HL-60/S4 (cell line): ENCODE data around the gene GPR161.

Experiments used
- in situ Hi-C: fragments of 300-500 bp; cut with MboI; formaldehyde crosslinking; loops from 2 replicates; pipeline ENCODE4 v1.14.3; 2022; ENCODE audit warnings: low sequenced_read_pairs

The GPR161 gene

DNA sequence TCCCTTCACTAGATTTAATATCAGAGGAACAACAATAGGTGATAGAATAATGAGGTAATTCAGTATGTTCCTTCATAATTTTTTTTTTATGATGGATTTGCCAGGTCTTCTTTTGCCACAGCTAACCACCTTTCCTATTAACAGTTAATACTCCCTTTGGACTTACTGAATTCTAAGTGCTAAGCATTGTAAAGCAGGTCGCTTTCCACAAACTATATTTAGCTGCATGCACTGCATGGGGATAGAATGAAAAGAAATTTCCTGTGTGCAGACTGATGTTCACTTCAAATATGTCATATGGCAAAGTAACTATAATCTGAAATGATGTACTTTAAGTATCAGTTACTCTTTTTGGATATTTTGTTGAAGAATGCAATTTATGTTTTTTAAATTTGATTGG lies 85.8 kb downstream of the GPR161 start:
- in situ Hi-C loops = no loop called here

GRCh38 chr1:168050307-168050706 lies 86.4 kb downstream of the GPR161 start:
- in situ Hi-C loops = no loop called here

DNA sequence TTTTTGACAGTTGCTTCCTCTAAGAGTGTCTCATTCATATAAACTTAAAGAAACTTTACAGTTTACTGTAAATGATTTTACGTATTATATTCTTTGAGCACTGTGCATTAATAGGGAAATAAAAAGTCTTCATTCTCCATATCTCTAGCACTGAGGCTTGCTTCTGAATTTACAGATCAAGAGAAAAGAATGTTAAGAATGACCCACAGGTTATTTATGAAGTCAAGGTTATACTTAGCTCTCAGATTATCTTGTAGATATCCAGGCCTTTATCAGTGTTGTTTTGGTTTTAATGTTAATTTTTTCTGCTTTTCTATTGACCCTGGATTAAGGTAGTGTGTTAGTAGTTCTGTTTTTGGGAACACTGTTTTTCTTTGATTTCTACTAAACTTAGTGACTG lies 91.4 kb downstream of the GPR161 start:
- in situ Hi-C loops = no loop called here

GRCh38 chr1:168042362-168042761 lies 94.4 kb downstream of the GPR161 start:
- in situ Hi-C loops = no loop called here

- in situ Hi-C loops = no loop called here
Measured at GRCh38 chr1:168035345-168035744, 101.4 kb downstream of the GPR161 start.

DNA sequence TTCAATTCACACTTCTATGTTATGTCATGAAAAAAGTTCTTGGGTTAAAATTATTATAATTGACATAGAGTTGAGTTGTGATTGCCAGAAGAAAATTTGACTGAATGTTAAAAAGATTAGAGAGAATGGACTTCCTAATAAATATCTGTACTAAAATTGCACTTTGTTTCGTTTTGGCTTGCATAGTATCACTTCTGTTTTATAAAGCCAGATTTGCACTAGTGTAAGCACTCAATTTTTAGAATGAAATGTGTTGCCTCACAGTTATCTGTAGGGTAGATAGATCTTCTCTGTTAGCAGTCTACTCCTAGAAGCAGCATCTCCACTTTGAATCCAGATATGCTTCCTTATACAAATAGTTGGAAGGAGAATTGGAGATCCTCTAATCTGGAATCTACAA lies 104.7 kb downstream of the GPR161 start:
- in situ Hi-C loops = no loop called here

DNA sequence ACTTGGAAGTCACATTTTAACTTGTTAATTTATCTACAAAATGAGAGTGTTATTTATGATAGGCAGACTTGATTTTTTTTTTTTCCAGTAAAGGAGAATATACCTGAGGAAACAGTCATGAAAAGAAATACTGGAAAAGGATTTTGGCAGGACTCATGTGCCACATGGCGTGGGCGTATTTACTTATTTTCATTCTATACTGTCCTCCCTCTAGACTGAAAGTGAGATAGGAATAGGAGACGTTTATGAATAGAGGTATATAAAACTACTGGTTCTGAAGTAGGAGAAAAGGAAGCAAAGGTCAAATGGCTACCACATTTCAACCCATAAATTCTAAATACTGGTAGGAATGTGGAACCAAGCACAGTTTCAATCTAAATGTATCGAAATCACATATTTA lies 105.1 kb downstream of the GPR161 start:
- in situ Hi-C loops = no loop called here

DNA sequence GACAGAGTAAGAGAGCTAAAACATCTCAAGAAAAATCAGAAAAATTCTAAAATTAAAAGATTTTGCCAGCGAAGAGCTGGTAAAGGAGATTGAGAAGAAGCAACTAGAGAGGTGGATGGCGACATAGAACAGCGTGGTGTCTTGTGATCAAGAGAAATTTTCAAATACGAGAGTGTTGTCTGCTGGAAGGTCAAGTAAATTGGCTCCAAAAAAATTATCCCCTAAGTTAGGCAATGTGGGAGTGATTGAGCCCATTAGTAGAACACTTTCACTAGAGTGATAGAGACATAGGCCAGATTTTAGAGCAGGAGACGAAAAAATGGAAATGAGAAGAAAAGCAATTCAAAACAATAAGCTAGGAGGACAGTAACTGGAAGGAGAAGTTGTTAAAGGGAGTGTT lies 105.5 kb downstream of the GPR161 start:
- in situ Hi-C loops = no loop called here
